ENCODE data around the gene TMBIM1. TPM values are rescaled to one million over a fixed set of nuclear protein-coding genes. Genes with fewer than 3 reads are reported as not detected.

Gene TMBIM1
- total RNA-seq, 6 donors from 2014 or later = 112 to 359 (median 236) TPM

- DNase-seq (peak in 1 of 2 donors; percentile 95), ATAC-seq (ENCODE audit: low FRiP score in 2 of 2) (peak; percentile 71 to 80)
- Histone ChIP-seq H3K4me3 (peak overlapping the region in 1 of 4 donors; percentile 5), H3K27me3 (no peaks in the 10 kb centered on the region), H3K9me3 (no peaks in the 10 kb centered on the region), H3K4me1 (peaks cover 42 to 62% (median 47%) of the 10 kb centered on the region in 4 donors), H3K36me3 (peaks cover 34 to 53% (median 44%) of the 10 kb centered on the region in 4 donors), H3K27ac (peak overlapping the region; percentile 63 to 88 (median 77))
- TF ChIP-seq POLR2A (IDR thresholded peaks at IDR 0.05) (peak in 1 of 4 donors; percentile 19), CTCF (IDR thresholded peaks at IDR 0.05) (peak; percentile 77 to 94 (median 90)), POLR2AphosphoS5 (IDR thresholded peaks at IDR 0.05) (peak; percentile 60 to 78), EP300 (IDR thresholded peaks at IDR 0.05) (no peak)
- 18 to 27% methylated on average over 9 to 15 of the region's 18 CpGs for WGBS, 2 donors
Observed at GRCh38 chr2:218272531-218273212, 19.6 kb downstream of the TMBIM1 start.

GRCh38 chr2:218271865-218272530, 20.3 kb downstream of the TMBIM1 start:
- peak overlapping the region in 3 of 4 donors; percentile 76 to 88 (median 78) for H3K27ac ChIP-seq
- no peaks in the 10 kb centered on the region for H3K27me3 ChIP-seq
- ATAC-seq (ENCODE audit: low FRiP score in 2 of 2) (no peak), DNase-seq (no peak)
- H3K4me1 ChIP-seq = peaks cover 42 to 65% (median 48%) of the 10 kb centered on the region in 4 donors
- no peaks in the 10 kb centered on the region for H3K9me3 ChIP-seq
- TF ChIP-seq EP300 (IDR thresholded peaks at IDR 0.05) (no peak), POLR2AphosphoS5 (IDR thresholded peaks at IDR 0.05) (no peak), CTCF (IDR thresholded peaks at IDR 0.05) (no peak), POLR2A (IDR thresholded peaks at IDR 0.05) (no peak)
- peak overlapping the region in 1 of 4 donors; percentile 69 for H3K4me3 ChIP-seq
- H3K36me3 ChIP-seq = peaks cover 27 to 53% (median 42%) of the 10 kb centered on the region in 4 donors
- WGBS, 2 donors = 53 to 59% methylated on average over 5 of the region's 5 CpGs

- H3K9me3 ChIP-seq = no peaks in the 10 kb centered on the region
- H3K27ac ChIP-seq = peak overlapping the region; percentile 29 to 88 (median 77)
- DNase-seq (no peak), ATAC-seq (ENCODE audit: low FRiP score in 2 of 2) (no peak)
- H3K27me3 ChIP-seq = no peaks in the 10 kb centered on the region
- peaks cover 42 to 61% (median 48%) of the 10 kb centered on the region in 4 donors for H3K4me1 ChIP-seq
- no peak for TF ChIP-seq EP300 (IDR thresholded peaks at IDR 0.05)
- TF ChIP-seq POLR2AphosphoS5 (IDR thresholded peaks at IDR 0.05) = no peak
- peaks cover 22 to 53% (median 42%) of the 10 kb centered on the region in 4 donors for H3K36me3 ChIP-seq
- H3K4me3 ChIP-seq = peak overlapping the region in 3 of 4 donors; percentile 69 to 82 (median 75)
- WGBS, 2 donors = 49 to 55% methylated on average over 4 of the region's 4 CpGs
Observed at GRCh38 chr2:218271487-218271797, 20.9 kb downstream of the TMBIM1 start.

GRCh38 chr2:218270721-218271486, 21.4 kb downstream of the TMBIM1 start:
- Histone ChIP-seq H3K9me3 (no peaks in the 10 kb centered on the region), H3K27me3 (no peaks in the 10 kb centered on the region), H3K4me3 (peak overlapping the region; percentile 32 to 82 (median 72)), H3K36me3 (peaks cover 17 to 53% (median 42%) of the 10 kb centered on the region in 4 donors), H3K27ac (peak overlapping the region; percentile 29 to 88 (median 77)), H3K4me1 (peaks cover 42 to 60% (median 48%) of the 10 kb centered on the region in 4 donors)
- 6 to 8% methylated on average over 17 to 23 of the region's 23 CpGs for WGBS, 2 donors
- no peak for ATAC-seq (ENCODE audit: low FRiP score in 2 of 2)
- TF ChIP-seq POLR2A (IDR thresholded peaks at IDR 0.05) = no peak
- no peak for TF ChIP-seq EP300 (IDR thresholded peaks at IDR 0.05)
- TF ChIP-seq POLR2AphosphoS5 (IDR thresholded peaks at IDR 0.05) = no peak
- TF ChIP-seq CTCF (IDR thresholded peaks at IDR 0.05) = no peak
- no peak for DNase-seq
